ENCODE measurements around the gene SEC24B. TPM values are rescaled to one million over a fixed set of nuclear protein-coding genes. Genes with fewer than 3 reads are reported as not detected.

The SEC24B gene
- total RNA-seq, 4 donors from 2014 or later, result 34.8 to 41.0 (median 37.8) TPM

DNA sequence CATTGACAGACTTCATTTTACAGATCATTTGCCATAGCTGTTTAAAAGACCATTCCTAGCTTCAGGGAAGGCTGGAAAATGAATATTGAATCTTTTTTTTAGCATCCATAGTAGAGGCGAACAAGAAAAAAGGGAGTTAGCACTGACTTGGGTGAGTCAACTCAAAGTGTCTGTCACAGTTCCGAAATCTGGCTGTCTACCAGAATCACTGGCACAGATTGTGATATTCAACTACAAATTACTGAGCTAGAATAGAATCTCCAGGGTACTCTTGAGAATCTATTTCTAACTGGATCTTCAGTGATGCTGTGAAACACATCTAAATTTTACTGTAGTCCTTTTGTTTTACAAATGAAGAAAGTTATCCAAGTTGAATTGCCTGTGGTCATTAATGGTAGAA is 31.5 kb downstream of the SEC24B start:
- ATAC-seq (ENCODE audit: low FRiP score), result peak; percentile 62
- DNase-seq (ENCODE audit: low spot score), result no peak
- TF ChIP-seq, protein P1, sequence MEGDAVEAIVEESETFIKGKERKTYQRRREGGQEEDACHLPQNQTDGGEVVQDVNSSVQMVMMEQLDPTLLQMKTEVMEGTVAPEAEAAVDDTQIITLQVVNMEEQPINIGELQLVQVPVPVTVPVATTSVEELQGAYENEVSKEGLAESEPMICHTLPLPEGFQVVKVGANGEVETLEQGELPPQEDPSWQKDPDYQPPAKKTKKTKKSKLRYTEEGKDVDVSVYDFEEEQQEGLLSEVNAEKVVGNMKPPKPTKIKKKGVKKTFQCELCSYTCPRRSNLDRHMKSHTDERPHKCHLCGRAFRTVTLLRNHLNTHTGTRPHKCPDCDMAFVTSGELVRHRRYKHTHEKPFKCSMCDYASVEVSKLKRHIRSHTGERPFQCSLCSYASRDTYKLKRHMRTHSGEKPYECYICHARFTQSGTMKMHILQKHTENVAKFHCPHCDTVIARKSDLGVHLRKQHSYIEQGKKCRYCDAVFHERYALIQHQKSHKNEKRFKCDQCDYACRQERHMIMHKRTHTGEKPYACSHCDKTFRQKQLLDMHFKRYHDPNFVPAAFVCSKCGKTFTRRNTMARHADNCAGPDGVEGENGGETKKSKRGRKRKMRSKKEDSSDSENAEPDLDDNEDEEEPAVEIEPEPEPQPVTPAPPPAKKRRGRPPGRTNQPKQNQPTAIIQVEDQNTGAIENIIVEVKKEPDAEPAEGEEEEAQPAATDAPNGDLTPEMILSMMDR (IDR thresholded peaks at IDR 0.05), result no peak

- TF ChIP-seq, protein P1 (IDR thresholded peaks at IDR 0.05), result no peak
- ATAC-seq (ENCODE audit: low FRiP score) (no peak), DNase-seq (ENCODE audit: low spot score) (no peak)
Measured at GRCh38 chr4:109469915-109470314, 36.3 kb downstream of the SEC24B start.

DNA sequence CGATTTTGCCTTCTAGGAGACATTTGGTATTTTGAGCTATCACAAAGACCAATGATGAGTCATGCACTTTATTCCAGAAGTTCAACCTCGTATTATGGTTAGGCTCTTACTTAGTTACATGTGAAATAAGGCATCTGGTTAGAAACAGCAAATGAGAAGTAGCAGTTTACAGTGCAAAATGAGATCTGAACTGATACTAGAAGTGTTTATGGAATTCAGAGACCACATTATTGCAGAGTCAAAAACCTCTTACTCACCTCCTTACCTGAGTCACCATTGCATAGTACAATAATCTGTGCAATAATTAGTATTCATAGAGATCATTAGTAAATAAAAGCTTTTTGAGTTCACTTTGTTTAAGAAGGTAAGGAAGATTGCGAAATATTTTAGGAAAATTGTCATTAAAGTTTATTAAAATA is 38.7 kb downstream of the SEC24B start:
- ATAC-seq (ENCODE audit: low FRiP score), result peak; percentile 86
- DNase-seq (ENCODE audit: low spot score), result no peak
- TF ChIP-seq, protein P1 (IDR thresholded peaks at IDR 0.05), result no peak

DNA sequence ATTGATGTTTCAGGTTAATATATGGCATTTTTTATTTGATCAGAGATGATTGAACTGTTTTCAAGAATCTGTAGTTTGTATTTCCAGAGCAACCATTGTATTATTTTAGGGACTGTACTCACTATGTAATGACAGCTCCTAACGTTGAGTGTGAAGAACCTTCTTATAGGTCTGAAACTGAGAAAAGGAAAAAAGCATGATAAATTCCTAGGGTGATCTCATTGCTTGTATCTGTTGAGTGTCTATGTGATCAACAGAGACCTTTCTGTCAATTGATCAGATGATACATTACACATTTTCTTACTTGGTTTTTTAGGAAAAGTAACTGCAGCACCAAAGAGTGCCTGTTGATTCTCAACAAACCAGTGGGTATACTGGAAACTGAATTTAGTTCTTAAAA is 40.2 kb downstream of the SEC24B start:
- no peak for ATAC-seq (ENCODE audit: low FRiP score)
- no peak for DNase-seq (ENCODE audit: low spot score)
- TF ChIP-seq, protein P1 (IDR thresholded peaks at IDR 0.05), result no peak

- DNase-seq (ENCODE audit: low spot score), result no peak
- ATAC-seq (ENCODE audit: low FRiP score), result no peak
Measured at GRCh38 chr4:109486007-109486406, 52.4 kb downstream of the SEC24B start.

GRCh38 chr4:109494563-109494962 is 60.9 kb downstream of the SEC24B start:
- TF ChIP-seq, protein P1 (IDR thresholded peaks at IDR 0.05), result no peak
- ATAC-seq (ENCODE audit: low FRiP score) (no peak), DNase-seq (ENCODE audit: low spot score) (no peak)

More at GRCh38 chr4:109486007-109486406, 52.4 kb downstream of the SEC24B start:
- TF ChIP-seq, protein P1 (IDR thresholded peaks at IDR 0.05), result no peak

DNA sequence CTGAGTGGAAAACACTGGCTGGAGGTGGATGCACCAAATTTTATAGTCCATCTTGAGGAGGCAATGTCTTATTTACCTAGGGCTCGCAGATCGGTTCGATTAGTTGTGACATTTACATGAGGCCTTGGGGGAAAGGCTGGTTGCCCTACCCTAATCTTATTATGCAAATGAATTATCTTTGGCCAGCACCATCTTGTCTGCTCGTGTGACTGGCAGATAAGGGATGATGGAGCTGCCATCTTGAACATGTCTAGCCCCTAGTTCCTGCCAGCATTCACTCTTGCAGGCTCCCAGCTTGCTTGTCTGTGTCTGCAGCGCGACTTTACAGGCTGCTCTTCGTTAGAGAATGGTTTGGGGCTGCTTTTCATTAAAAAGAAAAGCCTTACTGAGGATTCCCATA is 61.9 kb downstream of the SEC24B start:
- DNase-seq (ENCODE audit: low spot score) (no peak), ATAC-seq (ENCODE audit: low FRiP score) (no peak)
- TF ChIP-seq, protein P1 (IDR thresholded peaks at IDR 0.05), result no peak

Data from omental fat pad (tissue), 4 donors.